ENCODE data around the gene SVBP.

SVBP gene

DNA sequence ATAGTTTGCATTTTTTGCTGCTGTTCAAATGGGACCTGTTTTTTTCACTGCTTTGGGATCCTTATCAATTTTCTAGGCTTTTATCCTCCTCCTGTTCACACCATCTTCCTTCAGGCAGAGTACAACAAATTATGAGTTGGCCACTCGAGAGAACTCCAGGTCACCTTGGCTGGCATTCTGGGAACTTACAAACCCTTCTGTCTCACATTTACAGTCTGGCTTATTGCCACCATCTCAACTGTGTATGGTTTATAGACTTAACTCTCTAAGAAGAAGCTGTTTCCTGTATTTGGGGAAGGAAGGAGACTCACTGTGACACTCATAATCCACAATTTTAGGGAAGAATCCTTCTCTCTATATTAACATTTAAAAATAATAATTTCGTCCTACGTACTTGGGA, 23.8 kb upstream of the SVBP start:
- no peak overlapping the region for H3K27ac ChIP-seq
- no peak for TF ChIP-seq CTCF (conservative IDR thresholded peaks at IDR 0.05; ENCODE audit: low read depth)
- ChIA-PET POLR2A (ENCODE audit: low non-redundant PET) (no interaction called here), CTCF (no interaction called here)
- DNase-seq (ENCODE audit: low spot score): no peak

DNA sequence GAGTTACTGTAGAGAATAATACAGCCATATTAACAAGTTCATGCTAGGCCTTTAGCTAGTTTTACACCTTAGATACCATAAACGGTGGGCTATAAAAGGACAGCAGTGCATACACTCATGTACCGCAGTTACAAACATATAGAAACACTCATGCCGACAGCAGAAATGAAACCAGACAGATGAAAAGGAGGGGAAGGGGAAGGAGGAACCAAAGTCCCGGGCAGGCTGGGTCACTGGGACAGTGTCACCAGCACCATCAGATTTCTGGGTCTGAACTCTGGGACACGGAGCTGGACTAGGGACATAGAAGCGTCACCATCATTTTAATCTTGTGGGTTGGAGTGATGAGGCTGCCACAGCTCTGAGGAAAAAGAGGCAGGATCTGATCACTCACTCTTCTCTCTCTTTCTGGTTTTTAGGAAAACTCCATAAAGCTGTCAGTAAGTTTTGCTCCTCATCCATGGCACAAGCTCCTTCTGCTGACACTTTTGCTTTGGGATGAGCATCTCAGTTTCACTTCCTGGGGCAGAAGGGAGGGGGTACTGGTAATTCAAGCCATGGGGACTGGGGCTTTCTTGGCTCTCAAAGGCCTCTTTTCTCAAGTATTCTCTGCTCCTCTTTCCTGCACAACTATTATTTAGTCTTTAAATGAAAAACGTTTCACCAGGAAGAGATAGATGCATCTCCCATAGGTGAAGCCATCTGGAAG, 21.4 kb upstream of the SVBP start:
- no peak for DNase-seq (ENCODE audit: low spot score)
- TF ChIP-seq CTCF (conservative IDR thresholded peaks at IDR 0.05; ENCODE audit: low read depth): no peak
- ChIA-PET CTCF (no interaction called here), POLR2A (ENCODE audit: low non-redundant PET) (interaction anchor here (0.6 kb wide), 1 partner anchor 19 kb away, joined by 3 read pairs; no protein-coding TSS in a partner anchor)
- no peak overlapping the region for H3K27ac ChIP-seq

GRCh38 chr1:42837709-42838108, 20.5 kb upstream of the SVBP start:
- POLR2A ChIA-PET (ENCODE audit: low non-redundant PET): no interaction called here
- TF ChIP-seq CTCF (conservative IDR thresholded peaks at IDR 0.05; ENCODE audit: low read depth): no peak
- H3K27ac ChIP-seq: no peak overlapping the region
- no peak for DNase-seq (ENCODE audit: low spot score)
- CTCF ChIA-PET: no interaction called here

GRCh38 chr1:42835422-42835821, 18.2 kb upstream of the SVBP start:
- no peak for TF ChIP-seq CTCF (conservative IDR thresholded peaks at IDR 0.05; ENCODE audit: low read depth)
- CTCF ChIA-PET: interaction anchor here (0.9 kb wide), 1 partner anchor 9 kb away, joined by 3 read pairs; no protein-coding TSS in a partner anchor
- DNase-seq (ENCODE audit: low spot score): no peak
- POLR2A ChIA-PET (ENCODE audit: low non-redundant PET): no interaction called here
- no peak overlapping the region for H3K27ac ChIP-seq

DNA sequence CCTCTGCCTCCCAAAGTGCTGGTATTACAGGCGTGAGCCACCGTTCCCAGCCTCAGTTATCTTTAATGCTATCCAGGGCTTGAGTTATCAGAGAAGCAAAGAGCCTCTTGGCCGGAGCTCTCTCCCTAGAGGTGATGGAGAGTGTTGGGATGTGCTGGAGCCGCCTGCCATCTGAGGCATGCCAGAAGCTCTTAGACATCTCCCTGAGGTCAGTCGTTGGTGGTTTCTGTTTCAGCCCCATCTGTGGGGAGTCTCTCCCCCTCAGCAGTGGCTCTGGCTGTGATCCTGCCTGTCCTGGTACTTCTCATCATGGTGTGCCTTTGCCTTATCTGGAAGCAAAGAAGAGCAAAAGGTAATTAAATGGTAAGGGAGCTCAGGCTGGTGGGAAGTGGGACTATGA, 17.6 kb upstream of the SVBP start:
- H3K27ac ChIP-seq: no peak overlapping the region
- no peak for TF ChIP-seq CTCF (conservative IDR thresholded peaks at IDR 0.05; ENCODE audit: low read depth)
- DNase-seq (ENCODE audit: low spot score): no peak
- POLR2A ChIA-PET (ENCODE audit: low non-redundant PET): no interaction called here
- CTCF ChIA-PET: interaction anchor here (0.9 kb wide), 1 partner anchor 9 kb away, joined by 3 read pairs; no protein-coding TSS in a partner anchor

- TF ChIP-seq CTCF (conservative IDR thresholded peaks at IDR 0.05; ENCODE audit: low read depth): no peak
- no peak overlapping the region for H3K27ac ChIP-seq
- CTCF ChIA-PET: no interaction called here
- POLR2A ChIA-PET (ENCODE audit: low non-redundant PET): interaction anchor here (0.6 kb wide), 1 partner anchor 9 kb away, joined by 4 read pairs; no protein-coding TSS in a partner anchor
- DNase-seq (ENCODE audit: low spot score): no peak
Observed at GRCh38 chr1:42833981-42834380, 16.8 kb upstream of the SVBP start.

Measured in RWPE1 (cell line).